Measurements from ENCODE around the gene KLHL35. TPM values are rescaled to one million over a fixed set of nuclear protein-coding genes. Genes with fewer than 3 reads are reported as not detected.
A peak's percentile ranks its signal among the peaks of the same experiment; 100 is the strongest.

Gene KLHL35
- total RNA-seq, 2 donors from 2014 or later: 4.4 to 4.6 TPM

GRCh38 chr11:75468534-75469340 is 35.7 kb upstream of the KLHL35 start:
- intact Hi-C loops (cut with DNase I): no loop called here
- no peak for TF ChIP-seq POLR2A (IDR thresholded peaks at IDR 0.05)
- TF ChIP-seq CTCF (IDR thresholded peaks at IDR 0.05): no peak
- H3K4me1 ChIP-seq: no peaks in the 10 kb centered on the region
- H3K27ac ChIP-seq: no peak overlapping the region
- no peaks in the 10 kb centered on the region for H3K9me3 ChIP-seq
- H3K27me3 ChIP-seq: no peaks in the 10 kb centered on the region
- peak; percentile 34 to 46 (median 43) for DNase-seq
- 63 to 81% methylated on average over 8 to 14 of the region's 14 CpGs for WGBS, 2 donors
- ATAC-seq: peak; percentile 15
- no peak overlapping the region for H3K4me3 ChIP-seq
- no peaks in the 10 kb centered on the region for H3K36me3 ChIP-seq (replicated peaks in 1 of 2; ENCODE audit: insufficient read depth in 1 of 2, low read depth in 2 of 2)

DNA sequence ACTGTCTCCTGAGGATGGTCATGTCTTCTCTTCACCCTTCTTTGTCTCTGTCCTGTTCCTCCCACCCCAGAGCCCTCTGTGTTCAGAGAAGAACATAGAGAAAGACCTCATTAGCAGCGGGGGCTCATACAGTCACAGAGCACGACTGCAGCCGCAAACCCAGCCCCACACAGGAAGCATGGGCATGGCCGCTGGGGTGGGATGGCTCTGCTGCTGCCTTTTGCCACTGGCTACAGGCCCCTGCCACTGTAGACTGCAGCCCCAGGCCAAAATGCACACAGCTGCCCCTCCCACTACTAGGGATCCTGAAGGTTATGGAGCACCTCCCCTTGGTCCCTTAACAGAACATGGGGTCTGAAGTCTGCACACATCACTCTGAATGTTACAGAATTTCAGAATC is 34.9 kb upstream of the KLHL35 start:
- no peaks in the 10 kb centered on the region for H3K9me3 ChIP-seq
- no peaks in the 10 kb centered on the region for H3K36me3 ChIP-seq (replicated peaks in 1 of 2; ENCODE audit: insufficient read depth in 1 of 2, low read depth in 2 of 2)
- H3K27me3 ChIP-seq: no peaks in the 10 kb centered on the region
- TF ChIP-seq CTCF (IDR thresholded peaks at IDR 0.05): no peak
- no peak for TF ChIP-seq POLR2A (IDR thresholded peaks at IDR 0.05)
- H3K4me3 ChIP-seq: no peak overlapping the region
- intact Hi-C loops (cut with DNase I): no loop called here
- no peak for DNase-seq
- no peak for ATAC-seq
- H3K4me1 ChIP-seq: no peaks in the 10 kb centered on the region
- no peak overlapping the region for H3K27ac ChIP-seq
- WGBS, 2 donors: 89 to 94% methylated on average over 4 of the region's 4 CpGs

DNA sequence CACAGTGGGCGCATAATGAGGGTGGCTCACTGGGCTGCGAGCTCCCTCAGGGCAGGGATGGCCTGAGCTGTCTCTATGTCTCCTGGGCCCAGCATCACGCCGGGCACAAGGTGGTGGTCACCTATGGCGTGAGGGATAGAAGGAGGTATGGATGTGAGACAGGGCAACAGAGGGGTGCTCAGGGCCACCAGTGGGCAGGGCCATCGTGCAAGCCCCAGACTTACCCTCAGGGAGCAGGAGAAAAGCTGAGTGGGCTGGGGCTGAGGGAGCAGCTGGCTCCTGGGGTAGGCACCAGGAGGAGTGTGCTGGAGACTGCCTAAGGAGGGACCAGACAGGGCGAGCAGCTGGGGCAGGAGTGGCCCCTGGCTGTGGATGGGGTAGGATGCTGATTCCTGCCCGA is 34.3 kb upstream of the KLHL35 start:
- ATAC-seq: no peak
- H3K4me1 ChIP-seq: no peaks in the 10 kb centered on the region
- no peaks in the 10 kb centered on the region for H3K36me3 ChIP-seq (replicated peaks in 1 of 2; ENCODE audit: insufficient read depth in 1 of 2, low read depth in 2 of 2)
- no peak overlapping the region for H3K27ac ChIP-seq
- TF ChIP-seq CTCF (IDR thresholded peaks at IDR 0.05) (no peak), POLR2A (IDR thresholded peaks at IDR 0.05) (no peak)
- no peak for DNase-seq
- no peak overlapping the region for H3K4me3 ChIP-seq
- no peaks in the 10 kb centered on the region for H3K27me3 ChIP-seq
- WGBS, 2 donors: 92 to 93% methylated on average over 8 of the region's 8 CpGs
- H3K9me3 ChIP-seq: no peaks in the 10 kb centered on the region
- intact Hi-C loops (cut with DNase I): no loop called here

DNA sequence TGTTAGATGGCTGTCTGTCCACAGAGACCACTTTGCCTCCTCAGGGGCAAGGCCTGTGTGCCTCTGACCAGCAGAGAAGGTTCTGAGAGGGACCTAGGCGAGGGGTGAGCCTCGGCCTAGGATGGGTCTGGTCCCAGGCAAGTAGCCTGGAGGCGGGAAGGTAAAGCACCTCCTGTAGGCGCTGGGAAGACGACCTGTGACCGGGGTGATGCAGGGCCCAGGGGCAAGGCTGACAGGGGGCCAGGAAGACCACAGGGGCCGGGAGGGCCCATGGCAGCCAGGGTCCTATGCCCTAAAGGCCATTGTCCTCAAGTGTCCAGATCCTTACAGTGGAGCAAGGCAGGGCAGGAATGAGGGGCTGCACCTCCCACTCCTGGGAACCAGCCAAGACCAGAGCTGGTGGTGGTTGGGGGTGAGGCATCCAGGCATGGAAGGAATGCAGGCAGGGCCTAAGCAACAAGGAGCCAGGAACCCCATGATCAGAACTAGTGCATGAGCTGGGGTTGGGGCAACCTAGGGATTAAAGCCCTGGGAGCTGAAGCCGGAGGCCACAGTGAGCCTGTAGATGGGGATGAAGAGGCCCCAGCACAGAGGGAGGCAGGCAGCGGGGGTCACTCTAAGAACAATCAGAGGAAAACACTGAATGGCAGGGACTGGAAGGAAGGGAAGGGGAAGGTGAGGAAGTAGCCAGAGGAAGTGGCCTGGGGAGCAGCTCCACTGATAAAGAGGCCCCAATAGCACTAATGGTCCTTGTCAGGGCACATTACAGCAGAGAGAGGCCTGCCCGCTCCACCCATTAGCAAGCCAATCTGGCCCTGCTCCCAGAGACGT is 32.9 kb upstream of the KLHL35 start:
- ATAC-seq: no peak
- H3K9me3 ChIP-seq: no peaks in the 10 kb centered on the region
- no peaks in the 10 kb centered on the region for H3K4me1 ChIP-seq
- no peak overlapping the region for H3K4me3 ChIP-seq
- DNase-seq: no peak
- WGBS, 2 donors: 86 to 88% methylated on average over 11 of the region's 11 CpGs
- no peaks in the 10 kb centered on the region for H3K27me3 ChIP-seq
- H3K27ac ChIP-seq: no peak overlapping the region
- intact Hi-C loops (cut with DNase I): no loop called here
- H3K36me3 ChIP-seq (replicated peaks in 1 of 2; ENCODE audit: insufficient read depth in 1 of 2, low read depth in 2 of 2): no peaks in the 10 kb centered on the region
- no peak for TF ChIP-seq POLR2A (IDR thresholded peaks at IDR 0.05)
- no peak for TF ChIP-seq CTCF (IDR thresholded peaks at IDR 0.05)

Measured in body of pancreas (tissue), 4 donors.